AG04450 (cell line): ENCODE results near the gene SENP6. TPM values are rescaled to one million over a fixed set of nuclear protein-coding genes. Genes with fewer than 3 reads are reported as not detected.

Experiments
- CTCF ChIA-PET: fragments of 300-600, 350-600 bp; formaldehyde crosslinking; extraction: SDS; loops from one replicate; lab custom pipeline; 2022; ENCODE audit warnings: antibody characterized with exemption, inconsistent platforms; lab: Charles Lee
- POLR2A ChIA-PET: fragments of 350-600 bp; formaldehyde crosslinking; extraction: SDS; loops from one replicate; lab custom pipeline; 2021; ENCODE audit warnings: antibody characterized with exemption, inconsistent platforms; lab: Yijun Ruan, JAX
- DNase-seq: peaks from one replicate; pipeline ENCODE4 v3.0.0-alpha.2; 2011; ENCODE audit warnings: low read depth, low spot score
- H3K27ac ChIP-seq: one replicate; pipeline ENCODE4 v1.5.1; 2012; ENCODE audit warnings: low read depth, low read length, control low read depth
- H3K27me3 ChIP-seq: one replicate; pipeline ENCODE4 v1.6.0; 2012; ENCODE audit warnings: low read length; ENCODE audit not compliant: control insufficient read depth, insufficient read depth
- H3K4me3 ChIP-seq: 2 replicates; pipeline ENCODE4 v1.5.1; 2011; ENCODE audit warnings: mild to moderate bottlenecking, low read depth, low read length, control low read depth
- H3K9me3 ChIP-seq: 2 replicates; pipeline ENCODE4 v1.5.1; 2012; ENCODE audit warnings: low read length; ENCODE audit not compliant: control insufficient read depth, insufficient read depth
- polyA minus RNA-seq: library from RNA; depleted of rRNA, polyadenylated mRNA; stranded (reverse); fragments of >200 nt; gene quantifications from 2 replicates; pipeline ENCODE4 v1.2.3, GENCODE V29; 2011; rRNA and poly(A)+ RNA removed
- polyA plus RNA-seq: library from polyadenylated mRNA; depleted of rRNA; stranded (reverse); fragments of >200 nt; gene quantifications from 2 replicates; pipeline ENCODE4 v1.2.3, GENCODE V29; 2011; rRNA removed
- TF ChIP-seq, protein P1 (sequence below): IDR thresholded peaks from 2 replicates; pipeline ENCODE4 v1.5.1; 2011; ENCODE audit warnings: low read depth, low read length, control low read depth, inconsistent platforms

The SENP6 gene, protein sequence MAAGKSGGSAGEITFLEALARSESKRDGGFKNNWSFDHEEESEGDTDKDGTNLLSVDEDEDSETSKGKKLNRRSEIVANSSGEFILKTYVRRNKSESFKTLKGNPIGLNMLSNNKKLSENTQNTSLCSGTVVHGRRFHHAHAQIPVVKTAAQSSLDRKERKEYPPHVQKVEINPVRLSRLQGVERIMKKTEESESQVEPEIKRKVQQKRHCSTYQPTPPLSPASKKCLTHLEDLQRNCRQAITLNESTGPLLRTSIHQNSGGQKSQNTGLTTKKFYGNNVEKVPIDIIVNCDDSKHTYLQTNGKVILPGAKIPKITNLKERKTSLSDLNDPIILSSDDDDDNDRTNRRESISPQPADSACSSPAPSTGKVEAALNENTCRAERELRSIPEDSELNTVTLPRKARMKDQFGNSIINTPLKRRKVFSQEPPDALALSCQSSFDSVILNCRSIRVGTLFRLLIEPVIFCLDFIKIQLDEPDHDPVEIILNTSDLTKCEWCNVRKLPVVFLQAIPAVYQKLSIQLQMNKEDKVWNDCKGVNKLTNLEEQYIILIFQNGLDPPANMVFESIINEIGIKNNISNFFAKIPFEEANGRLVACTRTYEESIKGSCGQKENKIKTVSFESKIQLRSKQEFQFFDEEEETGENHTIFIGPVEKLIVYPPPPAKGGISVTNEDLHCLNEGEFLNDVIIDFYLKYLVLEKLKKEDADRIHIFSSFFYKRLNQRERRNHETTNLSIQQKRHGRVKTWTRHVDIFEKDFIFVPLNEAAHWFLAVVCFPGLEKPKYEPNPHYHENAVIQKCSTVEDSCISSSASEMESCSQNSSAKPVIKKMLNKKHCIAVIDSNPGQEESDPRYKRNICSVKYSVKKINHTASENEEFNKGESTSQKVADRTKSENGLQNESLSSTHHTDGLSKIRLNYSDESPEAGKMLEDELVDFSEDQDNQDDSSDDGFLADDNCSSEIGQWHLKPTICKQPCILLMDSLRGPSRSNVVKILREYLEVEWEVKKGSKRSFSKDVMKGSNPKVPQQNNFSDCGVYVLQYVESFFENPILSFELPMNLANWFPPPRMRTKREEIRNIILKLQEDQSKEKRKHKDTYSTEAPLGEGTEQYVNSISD
- polyA plus RNA-seq (35.8 and 55.8 TPM in 2 replicates), polyA minus RNA-seq (24.4 and 52.7 TPM in 2 replicates)

- POLR2A ChIA-PET: interaction anchor here (0.6 to 1.4 kb wide), 5 partner anchors 10 to 275 kb away, joined by 3 to 7 read pairs (median 4); no protein-coding TSS in a partner anchor
Observed at GRCh38 chr6:75601304-75602245, at the start of gene SENP6. TSS of gene SENP6 (plus strand) at chr6:75601880. CDS start at chr6:75602525, 645 bp downstream.

GRCh38 chr6:75556240-75556639 is 45.4 kb upstream of the SENP6 start:
- no peak for DNase-seq
- no peak overlapping the region for H3K27ac ChIP-seq
- ChIA-PET CTCF (interaction anchor here (1.1 to 1.6 kb wide), 3 partner anchors 10 to 345 kb away, joined by 5 to 7 read pairs (median 5); no protein-coding TSS in a partner anchor), POLR2A (no interaction called here)
- no peaks in the 10 kb centered on the region for H3K27me3 ChIP-seq
- H3K9me3 ChIP-seq: no peaks in the 10 kb centered on the region
- H3K4me3 ChIP-seq: no peak overlapping the region
- TF ChIP-seq, protein P1, sequence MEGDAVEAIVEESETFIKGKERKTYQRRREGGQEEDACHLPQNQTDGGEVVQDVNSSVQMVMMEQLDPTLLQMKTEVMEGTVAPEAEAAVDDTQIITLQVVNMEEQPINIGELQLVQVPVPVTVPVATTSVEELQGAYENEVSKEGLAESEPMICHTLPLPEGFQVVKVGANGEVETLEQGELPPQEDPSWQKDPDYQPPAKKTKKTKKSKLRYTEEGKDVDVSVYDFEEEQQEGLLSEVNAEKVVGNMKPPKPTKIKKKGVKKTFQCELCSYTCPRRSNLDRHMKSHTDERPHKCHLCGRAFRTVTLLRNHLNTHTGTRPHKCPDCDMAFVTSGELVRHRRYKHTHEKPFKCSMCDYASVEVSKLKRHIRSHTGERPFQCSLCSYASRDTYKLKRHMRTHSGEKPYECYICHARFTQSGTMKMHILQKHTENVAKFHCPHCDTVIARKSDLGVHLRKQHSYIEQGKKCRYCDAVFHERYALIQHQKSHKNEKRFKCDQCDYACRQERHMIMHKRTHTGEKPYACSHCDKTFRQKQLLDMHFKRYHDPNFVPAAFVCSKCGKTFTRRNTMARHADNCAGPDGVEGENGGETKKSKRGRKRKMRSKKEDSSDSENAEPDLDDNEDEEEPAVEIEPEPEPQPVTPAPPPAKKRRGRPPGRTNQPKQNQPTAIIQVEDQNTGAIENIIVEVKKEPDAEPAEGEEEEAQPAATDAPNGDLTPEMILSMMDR: no peak

More at GRCh38 chr6:75601304-75602245, at the start of gene SENP6:
- TF ChIP-seq, protein P1: no peak
- peaks cover 9% of the 10 kb centered on the region; the same call in 1 of the 2 replicates for H3K9me3 ChIP-seq
- peak within 1 kb of the TSS; percentile 93 for H3K27ac ChIP-seq
- CTCF ChIA-PET: no interaction called here
- H3K4me3 ChIP-seq: peak within 1 kb of the TSS; percentile 89
- no peak for DNase-seq
- no peaks in the 10 kb centered on the region for H3K27me3 ChIP-seq

DNA sequence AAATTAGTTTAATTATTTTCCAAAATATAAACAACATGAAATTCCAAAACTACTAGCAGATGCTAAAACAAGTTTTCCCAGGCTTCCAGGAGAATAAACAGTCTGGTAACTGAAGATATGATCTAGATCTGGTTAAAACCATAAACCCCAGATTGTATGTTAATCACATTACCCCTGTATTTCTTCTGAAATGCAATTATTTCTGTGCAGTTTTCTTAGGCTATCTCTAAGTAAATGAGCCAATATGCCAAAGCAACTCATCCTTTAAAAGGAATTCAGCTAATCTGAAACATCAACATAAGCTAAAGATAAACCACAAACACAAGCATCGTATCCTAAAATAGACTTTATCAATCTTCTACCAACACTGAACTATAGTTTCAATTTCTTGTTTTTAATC is 44.6 kb upstream of the SENP6 start:
- POLR2A ChIA-PET: no interaction called here

DNA sequence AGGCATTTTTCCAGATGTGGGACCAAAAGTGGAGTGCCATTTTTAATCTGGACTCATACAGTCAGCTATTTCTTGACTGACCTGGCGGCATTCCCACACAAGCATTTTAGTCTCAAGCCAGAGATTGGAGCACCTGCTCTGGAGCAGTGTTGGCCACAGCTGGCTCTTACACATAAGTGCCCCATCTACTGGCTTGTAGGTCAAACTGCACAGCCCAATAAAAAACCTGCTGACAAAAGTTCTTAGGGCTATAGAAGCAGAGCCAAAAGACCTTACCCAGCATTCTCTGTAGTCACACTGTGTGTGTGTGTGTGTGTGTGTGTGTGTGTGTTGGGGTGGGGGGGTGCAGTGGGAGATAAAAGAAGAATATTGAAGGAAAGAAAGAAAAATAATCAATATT is 38.6 kb upstream of the SENP6 start:
- CTCF ChIA-PET: interaction anchor here (0.6 to 1.6 kb wide), 10 partner anchors 9 to 354 kb away, joined by 3 to 13 read pairs (median 3); no protein-coding TSS in a partner anchor
- no peak for DNase-seq

More for the DNA sequence above, 44.6 kb upstream of the SENP6 start:
- no peak for DNase-seq
- CTCF ChIA-PET: interaction anchor here (1.6 kb wide), 1 partner anchor 11 kb away, joined by 5 read pairs; no protein-coding TSS in a partner anchor
- no peak overlapping the region for H3K4me3 ChIP-seq
- H3K9me3 ChIP-seq: no peaks in the 10 kb centered on the region
- TF ChIP-seq, protein P1: no peak
- no peaks in the 10 kb centered on the region for H3K27me3 ChIP-seq
- no peak overlapping the region for H3K27ac ChIP-seq

More for the DNA sequence above, 38.6 kb upstream of the SENP6 start:
- Histone ChIP-seq H3K27me3 (peaks cover 14% of the 10 kb centered on the region), H3K4me3 (no peak overlapping the region), H3K27ac (no peak overlapping the region), H3K9me3 (peaks cover 6% of the 10 kb centered on the region)
- TF ChIP-seq, protein P1: peak; percentile 58
- POLR2A ChIA-PET: interaction anchor here (0.6 to 1.1 kb wide), 3 partner anchors 18 to 319 kb away, joined by 3 to 5 read pairs (median 3); partner anchors contain the start of gene COX7A2
